NCI-H748 (cell line): ENCODE measurements around the gene KCNAB2.

ENCODE experiments used
- DNase-seq: peaks from one replicate; lab custom pipeline; 2025; ENCODE audit not compliant: unreplicated experiment; lab: John Stamatoyannopoulos, UW

The KCNAB2 gene

GRCh38 chr1:6077506-6077905 lies 31.8 kb downstream of the KCNAB2 start:
- no peak for DNase-seq

GRCh38 chr1:6077919-6078318 lies 32.2 kb downstream of the KCNAB2 start:
- no peak for DNase-seq

- DNase-seq: no peak
Measured at GRCh38 chr1:6080469-6080868, 34.8 kb downstream of the KCNAB2 start.

- DNase-seq: no peak
Measured at GRCh38 chr1:6081901-6082300, 36.2 kb downstream of the KCNAB2 start.

GRCh38 chr1:6082430-6082971 lies 36.8 kb downstream of the KCNAB2 start:
- DNase-seq: no peak

- no peak for DNase-seq
Measured at GRCh38 chr1:6083385-6083784, 37.7 kb downstream of the KCNAB2 start.

GRCh38 chr1:6083801-6084446 lies 38.2 kb downstream of the KCNAB2 start:
- no peak for DNase-seq

GRCh38 chr1:6084781-6085495 lies 39.2 kb downstream of the KCNAB2 start:
- no peak for DNase-seq

- DNase-seq: no peak
Measured at GRCh38 chr1:6085666-6086065, 40.0 kb downstream of the KCNAB2 start.

- no peak for DNase-seq
Measured at GRCh38 chr1:6086358-6086757, 40.7 kb downstream of the KCNAB2 start.

- no peak for DNase-seq
Measured at GRCh38 chr1:6086762-6087376, 41.2 kb downstream of the KCNAB2 start.

GRCh38 chr1:6087377-6087772 lies 41.7 kb downstream of the KCNAB2 start:
- no peak for DNase-seq

- DNase-seq: no peak
Measured at GRCh38 chr1:6087958-6088357, 42.3 kb downstream of the KCNAB2 start.

- DNase-seq: no peak
Measured at GRCh38 chr1:6088956-6089355, 43.3 kb downstream of the KCNAB2 start.

- DNase-seq: no peak
Measured at GRCh38 chr1:6090288-6090687, 44.6 kb downstream of the KCNAB2 start.

- no peak for DNase-seq
Measured at GRCh38 chr1:6090996-6091822, 45.5 kb downstream of the KCNAB2 start.

- no peak for DNase-seq
Measured at GRCh38 chr1:6091823-6092109, 46.1 kb downstream of the KCNAB2 start.

- no peak for DNase-seq
Measured at GRCh38 chr1:6092211-6092610, 46.5 kb downstream of the KCNAB2 start.

GRCh38 chr1:6093071-6093470 lies 47.4 kb downstream of the KCNAB2 start:
- no peak for DNase-seq

- DNase-seq: no peak
Measured at GRCh38 chr1:6093611-6094010, 47.9 kb downstream of the KCNAB2 start.

- no peak for DNase-seq
Measured at GRCh38 chr1:6094246-6094645, 48.6 kb downstream of the KCNAB2 start.
